Measurements from ENCODE around the gene SMTNL2. TPM values are rescaled to one million over a fixed set of nuclear protein-coding genes. Genes with fewer than 3 reads are reported as not detected.
A peak's percentile ranks its signal among the peaks of the same experiment; 100 is the strongest.

Gene SMTNL2
- total RNA-seq, 1 donor from 2014 or later, result 0.46 TPM

- Histone ChIP-seq H3K4me3 (ENCODE audit: low read depth, low read length) (no peak overlapping the region), H3K36me3 (ENCODE audit: control insufficient read depth, insufficient read depth, low read length) (peaks cover 7% of the 10 kb centered on the region), H3K27me3 (ENCODE audit: control insufficient read depth, insufficient read depth, low read length) (no peaks in the 10 kb centered on the region)
- no peak for TF ChIP-seq CTCF (IDR thresholded peaks at IDR 0.05; ENCODE audit: insufficient read depth, low read length, poor library complexity, severe bottlenecking)
- no peak for DNase-seq (ENCODE audit: low read depth)
These were observed 46.7 kb upstream of the SMTNL2 start for GRCh38 chr17:4537451-4538235.

- no peak overlapping the region for H3K4me3 ChIP-seq (ENCODE audit: low read depth, low read length)
- DNase-seq (ENCODE audit: low read depth), result no peak
- H3K27me3 ChIP-seq (ENCODE audit: control insufficient read depth, insufficient read depth, low read length), result no peaks in the 10 kb centered on the region
- peaks cover 5% of the 10 kb centered on the region for H3K36me3 ChIP-seq (ENCODE audit: control insufficient read depth, insufficient read depth, low read length)
- TF ChIP-seq CTCF (IDR thresholded peaks at IDR 0.05; ENCODE audit: insufficient read depth, low read length, poor library complexity, severe bottlenecking), result no peak
These were observed 45.9 kb upstream of the SMTNL2 start for GRCh38 chr17:4538236-4539002.

- TF ChIP-seq CTCF (IDR thresholded peaks at IDR 0.05; ENCODE audit: insufficient read depth, low read length, poor library complexity, severe bottlenecking), result no peak
- no peak for DNase-seq (ENCODE audit: low read depth)
- H3K27me3 ChIP-seq (ENCODE audit: control insufficient read depth, insufficient read depth, low read length), result no peaks in the 10 kb centered on the region
- no peak overlapping the region for H3K4me3 ChIP-seq (ENCODE audit: low read depth, low read length)
- H3K36me3 ChIP-seq (ENCODE audit: control insufficient read depth, insufficient read depth, low read length), result peaks cover 5% of the 10 kb centered on the region
These were observed 45.3 kb upstream of the SMTNL2 start for GRCh38 chr17:4539025-4539424.

- H3K27me3 ChIP-seq (ENCODE audit: control insufficient read depth, insufficient read depth, low read length), result no peaks in the 10 kb centered on the region
- no peak overlapping the region for H3K4me3 ChIP-seq (ENCODE audit: low read depth, low read length)
- TF ChIP-seq CTCF (IDR thresholded peaks at IDR 0.05; ENCODE audit: insufficient read depth, low read length, poor library complexity, severe bottlenecking), result no peak
- H3K36me3 ChIP-seq (ENCODE audit: control insufficient read depth, insufficient read depth, low read length), result peaks cover 5% of the 10 kb centered on the region
- DNase-seq (ENCODE audit: low read depth), result no peak
These were observed 44.6 kb upstream of the SMTNL2 start for GRCh38 chr17:4539576-4540223.

- TF ChIP-seq CTCF (IDR thresholded peaks at IDR 0.05; ENCODE audit: insufficient read depth, low read length, poor library complexity, severe bottlenecking), result peak; percentile 61
- Histone ChIP-seq H3K4me3 (ENCODE audit: low read depth, low read length) (no peak overlapping the region), H3K27me3 (ENCODE audit: control insufficient read depth, insufficient read depth, low read length) (no peaks in the 10 kb centered on the region), H3K36me3 (ENCODE audit: control insufficient read depth, insufficient read depth, low read length) (peaks cover 5% of the 10 kb centered on the region)
- no peak for DNase-seq (ENCODE audit: low read depth)
These were observed 44.1 kb upstream of the SMTNL2 start for GRCh38 chr17:4540224-4540651.

Data from kidney epithelial cell (primary cell).